OCI-LY7 (cell line): ENCODE data around the gene INPP5A. TPM values are rescaled to one million over a fixed set of nuclear protein-coding genes. Genes with fewer than 3 reads are reported as not detected.

Experiments used
- BruUV-seq: library from RNA; stranded (reverse); fragments of 400-500 nt; replicated peaks from 2 replicates; lab custom pipeline; 2021; lab: Mats Ljungman, UMichigan
- CTCF ChIA-PET: fragments of 300-600 bp; sonication (Branson Sonifier 250); formaldehyde crosslinking; loops from one replicate; lab custom pipeline; 2022; ENCODE audit warnings: antibody characterized with exemption; ENCODE audit not compliant: unreplicated experiment; lab: Charles Lee
- POLR2A ChIA-PET: fragments of 300-600 bp; sonication (Branson Sonifier 250); formaldehyde crosslinking; loops from one replicate; lab custom pipeline; 2022; ENCODE audit warnings: antibody characterized with exemption; lab: Charles Lee
- DNase-seq: peaks from one replicate; pipeline ENCODE4 v3.0.0-alpha.2; 2015; ENCODE audit warnings: low spot score
- H2AFZ ChIP-seq: fragments of 200-600 bp; sonication (generic), shearing (Covaris generic); 2 replicates; pipeline ENCODE4 v1.6.1; 2014; ENCODE audit warnings: mild to moderate bottlenecking, antibody characterized with exemption, low read length, moderate library complexity
- H3K27ac ChIP-seq: fragments of 200-600 bp; sonication (generic); 2 replicates; pipeline ENCODE4 v1.5.1; 2014; ENCODE audit warnings: mixed run types, low read depth, mild to moderate bottlenecking, moderate library complexity, low read length, inconsistent platforms; ENCODE audit not compliant: poor library complexity, severe bottlenecking
- H3K36me3 ChIP-seq: fragments of 200-600 bp; sonication (generic); 2 replicates; pipeline ENCODE4 v1.6.1; 2014; ENCODE audit warnings: mild to moderate bottlenecking, antibody characterized with exemption, low read length, moderate library complexity, mixed read lengths; ENCODE audit not compliant: insufficient read depth
- H3K4me1 ChIP-seq: fragments of 200-600 bp; sonication (generic); 2 replicates; pipeline ENCODE4 v1.5.1; 2014; ENCODE audit warnings: mild to moderate bottlenecking, low read length; ENCODE audit not compliant: insufficient read depth, poor library complexity, severe bottlenecking
- H3K4me2 ChIP-seq: fragments of 200-600 bp; sonication (generic); 2 replicates; pipeline ENCODE4 v1.6.1; 2014; ENCODE audit warnings: mild to moderate bottlenecking, low read length
- H3K4me3 ChIP-seq: fragments of 200-600 bp; sonication (generic); 2 replicates; pipeline ENCODE4 v1.5.1; 2014; ENCODE audit warnings: mild to moderate bottlenecking, low read depth, low read length; ENCODE audit not compliant: poor library complexity, severe bottlenecking
- H3K79me2 ChIP-seq: fragments of 200-600 bp; sonication (generic); 2 replicates; pipeline ENCODE4 v1.6.1; 2016; ENCODE audit warnings: low read depth, mild to moderate bottlenecking, low read length, moderate library complexity, mixed read lengths; ENCODE audit not compliant: insufficient read depth
- H3K9me2 ChIP-seq: fragments of 200-600 bp; sonication (generic); 2 replicates; pipeline ENCODE4 v1.6.1; 2016; ENCODE audit warnings: mild to moderate bottlenecking, low read length, mixed read lengths; ENCODE audit not compliant: insufficient read depth
- H3K9me3 ChIP-seq: fragments of 200-600 bp; sonication (generic); 2 replicates; pipeline ENCODE4 v1.6.1; 2014; ENCODE audit warnings: mild to moderate bottlenecking, mixed run types, low read length, mixed read lengths
- H4K20me1 ChIP-seq: fragments of 200-600 bp; sonication (generic); 2 replicates; pipeline ENCODE4 v1.6.1; 2014; ENCODE audit warnings: mild to moderate bottlenecking, antibody characterized with exemption, low read length, moderate library complexity, mixed read lengths; ENCODE audit not compliant: insufficient read depth
- EZH2phosphoT487 ChIP-seq: fragments of 200-600 bp; sonication (generic); IDR thresholded peaks from 2 replicates; pipeline ENCODE4 v1.6.1; 2018; ENCODE audit warnings: low read depth, borderline replicate concordance, mild to moderate bottlenecking, mixed run types, antibody characterized with exemption, low read length, moderate library complexity, mixed read lengths
- intact Hi-C: fragments of 100-400 bp; cut with micrococcal nuclease; formaldehyde crosslinking; loops from one replicate; pipeline ENCODE4 v1.10.0; 2022; ENCODE audit not compliant: unreplicated experiment
- total RNA-seq, 2 experiments: library from RNA; depleted of rRNA in 1 of 2; stranded (reverse); fragments of >200 nt in 1 of 2; shearing (Covaris generic) in 1 of 2; gene quantifications; 2 replicates each; pipeline ENCODE4 v1.2.3, GENCODE V29; 2014 to 2022
- TF ChIP-seq, protein P1 (sequence below): fragments of 200-600 bp; sonication (generic); conservative IDR thresholded peaks from 2 replicates; pipeline ENCODE4 v1.5.1; 2014; ENCODE audit warnings: mild to moderate bottlenecking, antibody characterized with exemption, low read length, moderate library complexity, mixed read lengths

INPP5A gene
- total RNA-seq, 2 experiments from 2014 or later, result 14.5 to 18.4 TPM

DNA sequence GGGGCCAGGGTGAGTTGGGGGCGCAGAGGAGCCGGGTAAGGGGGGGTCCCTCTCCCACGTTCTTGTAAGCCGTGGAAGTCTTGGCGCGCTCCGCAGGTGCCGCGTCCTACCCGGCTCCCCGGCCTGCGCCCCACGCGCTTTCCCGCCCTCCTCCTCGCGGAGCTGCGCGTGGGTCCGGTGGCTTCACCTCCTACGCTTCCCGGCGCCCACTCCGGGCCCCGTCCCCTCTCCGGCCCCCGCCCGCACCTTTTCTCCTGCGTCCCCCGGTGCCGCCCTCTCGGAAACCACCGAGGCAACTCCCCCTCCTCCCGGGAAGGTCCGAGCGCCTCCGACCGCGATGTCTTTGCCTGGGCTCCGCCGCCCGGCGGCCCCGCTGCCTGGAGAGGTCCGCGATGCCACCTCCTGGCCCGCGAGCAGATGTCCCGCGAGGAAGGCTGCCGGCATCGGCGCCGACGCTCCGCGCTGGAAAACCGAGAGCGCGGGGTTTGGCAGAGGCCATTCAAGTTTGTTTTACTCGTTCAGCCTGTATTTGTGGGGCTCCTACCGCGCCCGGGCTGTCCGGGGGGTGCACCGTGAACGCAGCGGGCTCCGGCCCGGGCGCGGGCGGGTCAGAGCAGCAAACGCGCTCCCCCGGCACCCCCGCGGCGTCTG is 250.7 kb downstream of the INPP5A start:
- BruUV-seq, result no TSS peak

DNA sequence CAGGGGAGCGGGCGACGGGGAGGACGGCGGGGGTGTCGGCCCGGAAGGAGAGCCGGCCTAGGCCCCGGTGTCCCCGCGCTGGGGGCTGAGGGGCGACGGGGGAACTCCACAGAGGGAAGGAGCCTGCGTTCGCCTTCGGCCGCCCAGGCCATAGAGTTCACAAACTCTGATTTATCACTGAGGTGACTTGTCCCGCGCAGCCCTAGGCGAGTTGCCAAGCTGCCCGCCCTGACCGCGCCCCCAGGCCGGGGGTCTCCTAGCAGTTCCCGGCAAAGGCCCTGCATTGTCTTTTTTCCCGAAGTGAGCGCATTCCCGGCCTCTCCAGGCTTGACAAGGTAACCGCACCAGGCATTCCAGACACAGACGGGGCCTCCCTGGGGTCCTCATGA is 251.2 kb downstream of the INPP5A start:
- no peak for DNase-seq
- Histone ChIP-seq H4K20me1 (no peaks in the 10 kb centered on the region), H3K4me3 (no peak overlapping the region), H2AFZ (no peak overlapping the region), H3K36me3 (no peaks in the 10 kb centered on the region), H3K9me3 (no peaks in the 10 kb centered on the region), H3K4me1 (no peaks in the 10 kb centered on the region), H3K4me2 (no peak overlapping the region), H3K79me2 (no peaks in the 10 kb centered on the region), H3K27ac (no peak overlapping the region), H3K9me2 (no peaks in the 10 kb centered on the region)
- ChIA-PET POLR2A (no interaction called here), CTCF (no interaction called here)
- no TSS peak for BruUV-seq
- no peak for TF ChIP-seq EZH2phosphoT487
- TF ChIP-seq, protein P1, sequence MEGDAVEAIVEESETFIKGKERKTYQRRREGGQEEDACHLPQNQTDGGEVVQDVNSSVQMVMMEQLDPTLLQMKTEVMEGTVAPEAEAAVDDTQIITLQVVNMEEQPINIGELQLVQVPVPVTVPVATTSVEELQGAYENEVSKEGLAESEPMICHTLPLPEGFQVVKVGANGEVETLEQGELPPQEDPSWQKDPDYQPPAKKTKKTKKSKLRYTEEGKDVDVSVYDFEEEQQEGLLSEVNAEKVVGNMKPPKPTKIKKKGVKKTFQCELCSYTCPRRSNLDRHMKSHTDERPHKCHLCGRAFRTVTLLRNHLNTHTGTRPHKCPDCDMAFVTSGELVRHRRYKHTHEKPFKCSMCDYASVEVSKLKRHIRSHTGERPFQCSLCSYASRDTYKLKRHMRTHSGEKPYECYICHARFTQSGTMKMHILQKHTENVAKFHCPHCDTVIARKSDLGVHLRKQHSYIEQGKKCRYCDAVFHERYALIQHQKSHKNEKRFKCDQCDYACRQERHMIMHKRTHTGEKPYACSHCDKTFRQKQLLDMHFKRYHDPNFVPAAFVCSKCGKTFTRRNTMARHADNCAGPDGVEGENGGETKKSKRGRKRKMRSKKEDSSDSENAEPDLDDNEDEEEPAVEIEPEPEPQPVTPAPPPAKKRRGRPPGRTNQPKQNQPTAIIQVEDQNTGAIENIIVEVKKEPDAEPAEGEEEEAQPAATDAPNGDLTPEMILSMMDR, result no peak
- intact Hi-C loops, result no loop called here

More for the DNA sequence above, 250.7 kb downstream of the INPP5A start:
- Histone ChIP-seq H3K4me2 (no peak overlapping the region), H4K20me1 (no peaks in the 10 kb centered on the region), H3K4me1 (no peaks in the 10 kb centered on the region), H3K36me3 (no peaks in the 10 kb centered on the region), H3K4me3 (no peak overlapping the region), H3K79me2 (no peaks in the 10 kb centered on the region), H2AFZ (no peak overlapping the region), H3K27ac (no peak overlapping the region), H3K9me2 (no peaks in the 10 kb centered on the region), H3K9me3 (no peaks in the 10 kb centered on the region)
- TF ChIP-seq EZH2phosphoT487, result no peak
- TF ChIP-seq, protein P1, result no peak
- DNase-seq, result no peak
- CTCF ChIA-PET, result no interaction called here
- POLR2A ChIA-PET, result no interaction called here
- intact Hi-C loops, result no loop called here

DNA sequence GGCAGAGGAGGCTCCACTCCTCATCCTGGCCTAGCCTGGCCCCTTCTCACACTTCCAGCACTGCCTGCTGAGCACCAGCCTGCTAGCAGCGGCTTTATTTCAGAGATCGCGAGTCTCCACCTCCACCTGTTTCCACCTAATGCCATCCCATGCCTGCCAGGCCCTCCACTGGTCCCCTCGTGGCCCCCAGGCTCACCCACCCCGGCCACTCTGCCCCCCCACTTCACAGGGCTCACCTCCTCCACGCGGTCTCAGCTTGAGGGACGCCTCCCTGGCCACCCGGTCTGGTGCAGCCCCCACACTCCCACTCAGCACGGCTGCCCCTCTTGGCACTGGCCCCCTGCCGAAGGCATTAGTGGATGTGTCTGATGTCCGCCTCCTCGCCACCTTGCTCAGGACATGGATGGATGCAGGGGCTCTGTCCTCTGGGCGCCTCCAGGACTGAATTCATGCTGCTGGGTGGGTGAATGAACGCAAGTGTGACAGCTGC is 252.1 kb downstream of the INPP5A start:
- Histone ChIP-seq H3K4me1 (no peaks in the 10 kb centered on the region), H3K4me3 (no peak overlapping the region), H3K4me2 (no peak overlapping the region), H3K36me3 (no peaks in the 10 kb centered on the region), H3K9me3 (no peaks in the 10 kb centered on the region), H3K9me2 (no peaks in the 10 kb centered on the region), H4K20me1 (no peaks in the 10 kb centered on the region), H3K79me2 (no peaks in the 10 kb centered on the region), H2AFZ (no peak overlapping the region), H3K27ac (no peak overlapping the region)
- no peak for DNase-seq
- POLR2A ChIA-PET, result no interaction called here
- intact Hi-C loops, result no loop called here
- CTCF ChIA-PET, result no interaction called here
- BruUV-seq, result no TSS peak
- TF ChIP-seq, protein P1, result no peak
- no peak for TF ChIP-seq EZH2phosphoT487
